Panc1 (cell line): ENCODE results near the gene ROMO1.

ENCODE experiments used
- CTCF ChIP-seq: fragments of 450-650 bp; IDR thresholded peaks from 2 replicates; pipeline ENCODE4 v1.5.1; 2017; ENCODE audit warnings: mild to moderate bottlenecking
- TF ChIP-seq, protein P1 (sequence below), 2 experiments: IDR thresholded peaks; 2 replicates each; pipeline ENCODE4 v1.6.1; 2011 to 2012; ENCODE audit warnings: low read depth in 2 of 2, control low read depth in 1 of 2, low read length in 1 of 2, mild to moderate bottlenecking in 1 of 2, moderate library complexity in 1 of 2; ENCODE audit not compliant: insufficient read depth in 1 of 2

GRCh38 chr20:35730583-35731468 is 31.6 kb downstream of the ROMO1 start:
- TF ChIP-seq CTCF: no peak
- TF ChIP-seq, protein P1, sequence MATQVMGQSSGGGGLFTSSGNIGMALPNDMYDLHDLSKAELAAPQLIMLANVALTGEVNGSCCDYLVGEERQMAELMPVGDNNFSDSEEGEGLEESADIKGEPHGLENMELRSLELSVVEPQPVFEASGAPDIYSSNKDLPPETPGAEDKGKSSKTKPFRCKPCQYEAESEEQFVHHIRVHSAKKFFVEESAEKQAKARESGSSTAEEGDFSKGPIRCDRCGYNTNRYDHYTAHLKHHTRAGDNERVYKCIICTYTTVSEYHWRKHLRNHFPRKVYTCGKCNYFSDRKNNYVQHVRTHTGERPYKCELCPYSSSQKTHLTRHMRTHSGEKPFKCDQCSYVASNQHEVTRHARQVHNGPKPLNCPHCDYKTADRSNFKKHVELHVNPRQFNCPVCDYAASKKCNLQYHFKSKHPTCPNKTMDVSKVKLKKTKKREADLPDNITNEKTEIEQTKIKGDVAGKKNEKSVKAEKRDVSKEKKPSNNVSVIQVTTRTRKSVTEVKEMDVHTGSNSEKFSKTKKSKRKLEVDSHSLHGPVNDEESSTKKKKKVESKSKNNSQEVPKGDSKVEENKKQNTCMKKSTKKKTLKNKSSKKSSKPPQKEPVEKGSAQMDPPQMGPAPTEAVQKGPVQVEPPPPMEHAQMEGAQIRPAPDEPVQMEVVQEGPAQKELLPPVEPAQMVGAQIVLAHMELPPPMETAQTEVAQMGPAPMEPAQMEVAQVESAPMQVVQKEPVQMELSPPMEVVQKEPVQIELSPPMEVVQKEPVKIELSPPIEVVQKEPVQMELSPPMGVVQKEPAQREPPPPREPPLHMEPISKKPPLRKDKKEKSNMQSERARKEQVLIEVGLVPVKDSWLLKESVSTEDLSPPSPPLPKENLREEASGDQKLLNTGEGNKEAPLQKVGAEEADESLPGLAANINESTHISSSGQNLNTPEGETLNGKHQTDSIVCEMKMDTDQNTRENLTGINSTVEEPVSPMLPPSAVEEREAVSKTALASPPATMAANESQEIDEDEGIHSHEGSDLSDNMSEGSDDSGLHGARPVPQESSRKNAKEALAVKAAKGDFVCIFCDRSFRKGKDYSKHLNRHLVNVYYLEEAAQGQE (IDR thresholded peaks at IDR 0.05; ENCODE audit: insufficient read depth in 1 of 2, low read depth in 2 of 2, low read length in 1 of 2): no peak
